Right atrium auricular region (tissue), 2 donors: ENCODE results near the gene SPATA45. TPM values are rescaled to one million over a fixed set of nuclear protein-coding genes. Genes with fewer than 3 reads are reported as not detected.

ENCODE experiments used
- DNase-seq: peaks from one replicate; pipeline ENCODE4 v3.0.0-alpha.2; 2019; ENCODE audit warnings: low spot score
- H3K27ac ChIP-seq, 2 donors: fragments of 200-600 bp; sonication (generic); 1 replicate in 1 of 2; 2 replicates in 1 of 2; pipeline ENCODE4 v1.5.1; 2016 to 2019
- H3K27me3 ChIP-seq, 2 donors: fragments of 200-600 bp; sonication (generic); one replicate each; pipeline versions ENCODE4 v1.5.1 to v1.6.0; 2017 to 2019
- H3K36me3 ChIP-seq: fragments of 200-600 bp; sonication (generic); one replicate; pipeline ENCODE4 v1.5.1; 2016
- H3K4me1 ChIP-seq, 2 donors: fragments of 200-600 bp; sonication (generic); one replicate each; pipeline versions ENCODE4 v1.5.1 to v1.6.0; 2017 to 2019
- H3K4me3 ChIP-seq, 2 donors: fragments of 200-600 bp; sonication (generic); 1 replicate in 1 of 2; 2 replicates in 1 of 2; pipeline ENCODE4 v1.5.1; 2017 to 2019; ENCODE audit warnings: mild to moderate bottlenecking in 1 of 2, moderate library complexity in 1 of 2
- H3K9me3 ChIP-seq, 2 donors: fragments of 200-600 bp; sonication (generic); one replicate each; pipeline ENCODE4 v1.5.1; 2019
- CTCF ChIP-seq, 2 donors: fragments of 200-600 bp; sonication (generic); IDR thresholded peaks; one replicate each; pipeline ENCODE4 v1.5.1; 2019; ENCODE audit warnings: antibody characterized with exemption in 2 of 2
- total RNA-seq, 2 donors: library from RNA; depleted of rRNA; stranded (reverse); fragments of >200 nt; gene quantifications; one replicate each; pipeline ENCODE4 v1.1.0, GENCODE V29; 2016

Gene SPATA45
- total RNA-seq, 2 donors from 2014 or later, result not detected

- DNase-seq, result no peak
- TF ChIP-seq CTCF (IDR thresholded peaks at IDR 0.05), result no peak
Measured at GRCh38 chr1:212781225-212781624, 66.2 kb downstream of the SPATA45 start.

GRCh38 chr1:212780759-212781158 lies 66.7 kb downstream of the SPATA45 start:
- H3K27me3 ChIP-seq, result no peaks in the 10 kb centered on the region
- no peak for DNase-seq
- no peak overlapping the region for H3K27ac ChIP-seq
- H3K9me3 ChIP-seq, result no peaks in the 10 kb centered on the region
- no peak for TF ChIP-seq CTCF (IDR thresholded peaks at IDR 0.05)
- no peaks in the 10 kb centered on the region for H3K4me1 ChIP-seq
- no peak overlapping the region for H3K4me3 ChIP-seq
- H3K36me3 ChIP-seq, result peaks cover 7% of the 10 kb centered on the region

More at GRCh38 chr1:212781225-212781624, 66.2 kb downstream of the SPATA45 start:
- no peaks in the 10 kb centered on the region for H3K27me3 ChIP-seq
- H3K4me1 ChIP-seq, result no peaks in the 10 kb centered on the region
- H3K36me3 ChIP-seq, result peaks cover 7% of the 10 kb centered on the region
- H3K9me3 ChIP-seq, result no peaks in the 10 kb centered on the region
- H3K27ac ChIP-seq, result no peak overlapping the region
- H3K4me3 ChIP-seq, result no peak overlapping the region

Other genes with a start within 250 kb of the SPATA45 start
- gene ATF3, start 238.9 kb downstream of the SPATA45 start, total RNA-seq, result 10 to 100 TPM; 12.6 to 27.6 TPM
- 1 to 10 TPM in 1 of 2 donors, under 1 TPM in 1; 0.96 to 3.3 TPM for gene BATF3, start 147.8 kb downstream of the SPATA45 start, total RNA-seq
- 10 to 100 TPM; 28.2 to 46.1 TPM for gene NSL1, start 55.9 kb downstream of the SPATA45 start, total RNA-seq
- 10 to 100 TPM; 12.6 to 39.6 TPM for gene TATDN3, start 55.8 kb downstream of the SPATA45 start, total RNA-seq
- gene FLVCR1, start 10.6 kb upstream of the SPATA45 start, total RNA-seq, result 1 to 10 TPM in 1 of 2 donors, under 1 TPM in 1; 0.89 to 2.4 TPM
- gene VASH2, start 102.9 kb upstream of the SPATA45 start, total RNA-seq, result under 1 TPM; 0.47 to 0.82 TPM
- gene ANGEL2, start 168.2 kb upstream of the SPATA45 start, total RNA-seq, result 10 to 100 TPM; 16.9 to 21.6 TPM
- 10 to 100 TPM in 1 of 2 donors, 1 to 10 TPM in 1; 9.2 to 10.1 TPM for gene RPS6KC1, start 203.6 kb upstream of the SPATA45 start, total RNA-seq